Melanocyte of skin (primary cell): ENCODE results near the gene LRRC8B. TPM values are rescaled to one million over a fixed set of nuclear protein-coding genes. Genes with fewer than 3 reads are reported as not detected.

Source experiments
- total RNA-seq, 2 donors: library from RNA; depleted of rRNA; stranded (reverse); fragments of >200 nt; gene quantifications; 2 replicates each; pipeline ENCODE4 v1.2.3, GENCODE V29; 2012

Gene LRRC8B
- total RNA-seq, result 10 to 100 TPM in 1 of 2 donors, 1 to 10 TPM in 1; 5.0 to 17.9 TPM

GRCh38 chr1:89524369-89525168 lies at the start of gene LRRC8B:
Gene LRRC8B, plus strand, starts transcription at chr1:89524829. Its CDS starts 57,822 bp downstream, at chr1:89582651.

GRCh38 chr1:89632657-89633247 lies 108.1 kb downstream of the LRRC8B start, which contains the start of gene LRRC8C:
Gene LRRC8C, plus strand, starts transcription at chr1:89633120. Its CDS starts 53,354 bp downstream, at chr1:89686474.

Other genes with a start within 250 kb of the LRRC8B start
- gene GBP6, start 160.8 kb upstream of the LRRC8B start, total RNA-seq, result not detected
- 10 to 100 TPM in 1 of 2 donors, 1 to 10 TPM in 1; 4.3 to 11.0 TPM for gene LRRC8C, start 108.3 kb downstream of the LRRC8B start, total RNA-seq